Measurements from ENCODE around the gene THRA.

Gene THRA

DNA sequence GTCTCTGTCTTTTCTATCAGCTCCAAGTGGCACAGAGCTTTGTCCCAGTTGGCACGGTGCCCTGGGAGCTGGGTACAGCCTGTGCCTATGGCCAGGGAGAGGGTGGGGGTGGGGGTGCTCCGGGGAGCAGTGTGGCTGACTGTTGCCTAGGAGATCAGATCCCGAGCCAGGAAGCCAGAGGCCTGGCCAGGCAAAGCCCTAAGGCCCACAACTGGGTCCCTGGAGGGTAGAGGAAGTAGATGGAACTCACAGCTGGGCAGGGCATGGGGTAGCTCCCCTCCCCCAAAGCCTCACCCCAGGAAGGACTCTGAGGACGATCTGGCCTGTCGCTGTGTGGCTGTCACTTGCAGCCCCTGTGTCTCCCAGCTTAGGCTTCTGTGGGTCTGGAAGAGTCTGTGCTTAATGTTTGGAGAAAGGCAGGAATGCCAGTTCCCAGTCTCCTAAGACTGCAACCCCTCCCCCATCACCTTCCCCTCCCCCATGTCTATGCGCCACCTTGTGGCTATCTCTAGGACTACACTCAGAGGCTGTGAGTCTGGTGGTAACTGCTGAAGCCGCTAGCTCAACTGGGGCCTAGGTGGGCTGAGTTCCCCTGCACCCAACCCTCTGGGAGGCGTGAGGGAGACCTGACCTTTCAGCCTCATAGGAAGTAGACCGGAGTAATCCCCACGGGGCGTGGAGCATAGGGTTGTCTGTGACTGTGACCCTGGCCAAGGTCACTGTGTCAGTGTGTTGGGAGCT is 12.6 kb downstream of the THRA start:
- peak overlapping the region; percentile 6 for H3K4me3 ChIP-seq (ENCODE audit: low read depth, low read length)
- TF ChIP-seq CTCF (IDR thresholded peaks at IDR 0.05; ENCODE audit: control insufficient read depth, extremely low read depth, insufficient read depth): peak; percentile 94
- peak; percentile 69 for DNase-seq (ENCODE audit: low read depth)

DNA sequence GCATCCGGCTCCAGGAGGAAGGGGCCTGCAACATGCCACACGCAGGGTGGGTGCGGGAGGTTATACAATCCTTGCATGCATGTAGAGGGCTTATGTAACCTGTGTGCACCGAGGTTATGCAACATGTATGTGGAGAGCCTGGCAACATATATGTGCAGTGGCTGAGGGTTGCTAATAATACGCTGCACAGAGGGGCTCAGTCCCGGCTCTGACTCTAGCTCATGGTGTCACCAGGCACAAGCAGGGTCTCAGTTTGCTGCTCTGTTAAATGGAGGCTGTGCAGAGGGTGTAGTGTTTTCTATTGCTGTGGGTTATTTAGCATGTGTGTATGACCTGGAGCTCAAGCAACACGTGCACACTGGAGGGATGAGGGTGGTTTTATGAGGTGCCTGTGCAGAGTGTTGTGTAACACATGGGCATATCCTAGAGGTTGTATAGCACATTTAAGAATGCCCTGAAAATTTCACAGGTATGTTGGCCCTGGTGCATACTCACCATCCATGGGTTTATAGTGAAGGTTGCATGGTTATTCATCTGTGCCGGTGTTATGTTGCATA is 13.3 kb downstream of the THRA start:
- DNase-seq (ENCODE audit: low read depth): no peak

DNA sequence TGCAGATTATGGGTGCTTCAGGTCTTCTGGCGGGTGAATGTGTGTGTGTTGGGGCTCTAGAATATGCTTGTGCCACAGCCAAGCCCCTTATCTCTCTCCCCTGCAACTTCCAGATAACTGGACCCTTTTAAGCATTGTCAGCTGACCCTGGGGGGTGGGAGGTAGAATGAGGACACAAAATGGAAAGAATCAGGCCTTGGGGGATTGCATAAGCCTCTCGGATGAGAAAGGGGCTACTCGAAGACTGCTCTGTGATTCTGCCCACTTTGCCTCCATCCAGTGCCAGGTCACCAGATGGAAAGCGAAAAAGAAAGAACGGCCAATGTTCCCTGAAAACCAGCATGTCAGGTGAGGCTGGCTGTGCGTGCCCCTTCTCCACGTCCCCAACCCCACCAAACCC is 13.8 kb downstream of the THRA start:
- H3K4me3 ChIP-seq (ENCODE audit: low read depth, low read length): no peak overlapping the region
- TF ChIP-seq CTCF (IDR thresholded peaks at IDR 0.05; ENCODE audit: control insufficient read depth, extremely low read depth, insufficient read depth): no peak
- DNase-seq (ENCODE audit: low read depth): no peak

More for the DNA sequence above, 13.3 kb downstream of the THRA start:
- H3K4me3 ChIP-seq (ENCODE audit: low read depth, low read length): peak overlapping the region; percentile 6
- no peak for TF ChIP-seq CTCF (IDR thresholded peaks at IDR 0.05; ENCODE audit: control insufficient read depth, extremely low read depth, insufficient read depth)

GRCh38 chr17:40079545-40079944 is 16.8 kb downstream of the THRA start:
- no peak overlapping the region for H3K4me3 ChIP-seq (ENCODE audit: low read depth, low read length)
- no peak for DNase-seq (ENCODE audit: low read depth)
- no peak for TF ChIP-seq CTCF (IDR thresholded peaks at IDR 0.05; ENCODE audit: control insufficient read depth, extremely low read depth, insufficient read depth)

- no peak overlapping the region for H3K4me3 ChIP-seq (ENCODE audit: low read depth, low read length)
- no peak for TF ChIP-seq CTCF (IDR thresholded peaks at IDR 0.05; ENCODE audit: control insufficient read depth, extremely low read depth, insufficient read depth)
- DNase-seq (ENCODE audit: low read depth): no peak
These were observed 21.7 kb downstream of the THRA start for GRCh38 chr17:40084477-40084876.

- no peak for DNase-seq (ENCODE audit: low read depth)
- H3K4me3 ChIP-seq (ENCODE audit: low read depth, low read length): no peak overlapping the region
- peak; percentile 61 for TF ChIP-seq CTCF (IDR thresholded peaks at IDR 0.05; ENCODE audit: control insufficient read depth, extremely low read depth, insufficient read depth)
These were observed 23.6 kb downstream of the THRA start for GRCh38 chr17:40086150-40087044.

All from LNCaP clone FGC (cell line).